ENCODE measurements around the gene FGR. TPM values are rescaled to one million over a fixed set of nuclear protein-coding genes. Genes with fewer than 3 reads are reported as not detected.

FGR gene
- total and polyA plus RNA-seq, 2 of the 13 experiments (the other 11 are each of a cell fraction or from before 2014, with no cell fraction given), result not detected

DNA sequence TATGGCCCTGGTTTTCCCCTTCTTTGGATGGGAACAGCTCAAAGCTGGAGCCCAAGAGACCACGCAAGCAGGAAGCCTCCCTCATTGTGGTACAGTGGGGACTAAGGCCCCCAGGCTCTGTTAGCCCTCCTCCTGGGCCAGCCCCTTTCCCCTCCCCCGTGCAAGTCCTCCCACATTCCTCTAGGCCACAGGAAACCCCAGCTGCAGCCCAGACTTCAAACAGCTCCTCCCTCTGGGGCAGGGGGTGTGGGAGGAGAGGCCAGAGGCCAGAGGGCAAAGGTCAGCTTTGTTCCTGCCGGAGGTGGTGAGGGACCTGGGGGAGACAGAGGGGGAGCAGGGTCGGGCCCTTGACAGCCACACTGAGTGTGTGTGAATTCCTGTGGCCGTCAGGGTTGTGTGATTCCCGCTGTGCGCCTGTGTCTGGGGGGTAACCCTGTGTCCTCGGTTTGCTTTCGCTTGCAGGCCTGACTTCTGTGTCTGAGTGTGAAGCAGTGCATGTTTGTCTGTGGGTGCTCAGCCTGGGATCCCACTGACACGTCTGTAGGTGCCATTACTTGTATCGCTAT lies 27.7 kb downstream of the FGR start (continued):
- TF ChIP-seq, protein P1, sequence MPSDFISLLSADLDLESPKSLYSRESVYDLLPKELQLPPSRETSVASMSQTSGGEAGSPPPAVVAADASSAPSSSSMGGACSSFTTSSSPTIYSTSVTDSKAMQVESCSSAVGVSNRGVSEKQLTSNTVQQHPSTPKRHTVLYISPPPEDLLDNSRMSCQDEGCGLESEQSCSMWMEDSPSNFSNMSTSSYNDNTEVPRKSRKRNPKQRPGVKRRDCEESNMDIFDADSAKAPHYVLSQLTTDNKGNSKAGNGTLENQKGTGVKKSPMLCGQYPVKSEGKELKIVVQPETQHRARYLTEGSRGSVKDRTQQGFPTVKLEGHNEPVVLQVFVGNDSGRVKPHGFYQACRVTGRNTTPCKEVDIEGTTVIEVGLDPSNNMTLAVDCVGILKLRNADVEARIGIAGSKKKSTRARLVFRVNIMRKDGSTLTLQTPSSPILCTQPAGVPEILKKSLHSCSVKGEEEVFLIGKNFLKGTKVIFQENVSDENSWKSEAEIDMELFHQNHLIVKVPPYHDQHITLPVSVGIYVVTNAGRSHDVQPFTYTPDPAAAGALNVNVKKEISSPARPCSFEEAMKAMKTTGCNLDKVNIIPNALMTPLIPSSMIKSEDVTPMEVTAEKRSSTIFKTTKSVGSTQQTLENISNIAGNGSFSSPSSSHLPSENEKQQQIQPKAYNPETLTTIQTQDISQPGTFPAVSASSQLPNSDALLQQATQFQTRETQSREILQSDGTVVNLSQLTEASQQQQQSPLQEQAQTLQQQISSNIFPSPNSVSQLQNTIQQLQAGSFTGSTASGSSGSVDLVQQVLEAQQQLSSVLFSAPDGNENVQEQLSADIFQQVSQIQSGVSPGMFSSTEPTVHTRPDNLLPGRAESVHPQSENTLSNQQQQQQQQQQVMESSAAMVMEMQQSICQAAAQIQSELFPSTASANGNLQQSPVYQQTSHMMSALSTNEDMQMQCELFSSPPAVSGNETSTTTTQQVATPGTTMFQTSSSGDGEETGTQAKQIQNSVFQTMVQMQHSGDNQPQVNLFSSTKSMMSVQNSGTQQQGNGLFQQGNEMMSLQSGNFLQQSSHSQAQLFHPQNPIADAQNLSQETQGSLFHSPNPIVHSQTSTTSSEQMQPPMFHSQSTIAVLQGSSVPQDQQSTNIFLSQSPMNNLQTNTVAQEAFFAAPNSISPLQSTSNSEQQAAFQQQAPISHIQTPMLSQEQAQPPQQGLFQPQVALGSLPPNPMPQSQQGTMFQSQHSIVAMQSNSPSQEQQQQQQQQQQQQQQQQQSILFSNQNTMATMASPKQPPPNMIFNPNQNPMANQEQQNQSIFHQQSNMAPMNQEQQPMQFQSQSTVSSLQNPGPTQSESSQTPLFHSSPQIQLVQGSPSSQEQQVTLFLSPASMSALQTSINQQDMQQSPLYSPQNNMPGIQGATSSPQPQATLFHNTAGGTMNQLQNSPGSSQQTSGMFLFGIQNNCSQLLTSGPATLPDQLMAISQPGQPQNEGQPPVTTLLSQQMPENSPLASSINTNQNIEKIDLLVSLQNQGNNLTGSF (CRISPR knock-in tag; IDR thresholded peaks at IDR 0.05), result no peak
- peak; percentile 93 for TF ChIP-seq PHF21A (CRISPR knock-in tag; IDR thresholded peaks at IDR 0.05)
- TF ChIP-seq PHF8 (CRISPR knock-in tag; IDR thresholded peaks at IDR 0.05), result peak; percentile 44; the same call in 1 of the 2 replicates
- peak; percentile 60 for TF ChIP-seq SOX13 (IDR thresholded peaks at IDR 0.05)
- TF ChIP-seq SOX13 (CRISPR knock-in tag; conservative IDR thresholded peaks at IDR 0.05 in 1 of 2, IDR thresholded peaks at IDR 0.05 in 1 of 2), result peak in 1 of 2 experiments; percentile 94; a peak in 2 of 4 replicates
- peak; percentile 80 for TF ChIP-seq SIX4 (CRISPR knock-in tag; IDR thresholded peaks at IDR 0.05)
- TF ChIP-seq, protein P2, sequence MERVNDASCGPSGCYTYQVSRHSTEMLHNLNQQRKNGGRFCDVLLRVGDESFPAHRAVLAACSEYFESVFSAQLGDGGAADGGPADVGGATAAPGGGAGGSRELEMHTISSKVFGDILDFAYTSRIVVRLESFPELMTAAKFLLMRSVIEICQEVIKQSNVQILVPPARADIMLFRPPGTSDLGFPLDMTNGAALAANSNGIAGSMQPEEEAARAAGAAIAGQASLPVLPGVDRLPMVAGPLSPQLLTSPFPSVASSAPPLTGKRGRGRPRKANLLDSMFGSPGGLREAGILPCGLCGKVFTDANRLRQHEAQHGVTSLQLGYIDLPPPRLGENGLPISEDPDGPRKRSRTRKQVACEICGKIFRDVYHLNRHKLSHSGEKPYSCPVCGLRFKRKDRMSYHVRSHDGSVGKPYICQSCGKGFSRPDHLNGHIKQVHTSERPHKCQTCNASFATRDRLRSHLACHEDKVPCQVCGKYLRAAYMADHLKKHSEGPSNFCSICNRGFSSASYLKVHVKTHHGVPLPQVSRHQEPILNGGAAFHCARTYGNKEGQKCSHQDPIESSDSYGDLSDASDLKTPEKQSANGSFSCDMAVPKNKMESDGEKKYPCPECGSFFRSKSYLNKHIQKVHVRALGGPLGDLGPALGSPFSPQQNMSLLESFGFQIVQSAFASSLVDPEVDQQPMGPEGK (CRISPR knock-in tag; IDR thresholded peaks at IDR 0.05), result peak; percentile 99
- TF ChIP-seq DMAP1 (CRISPR knock-in tag; IDR thresholded peaks at IDR 0.05), result peak; percentile 72; the same call in 1 of the 2 replicates
- TF ChIP-seq, protein P3, sequence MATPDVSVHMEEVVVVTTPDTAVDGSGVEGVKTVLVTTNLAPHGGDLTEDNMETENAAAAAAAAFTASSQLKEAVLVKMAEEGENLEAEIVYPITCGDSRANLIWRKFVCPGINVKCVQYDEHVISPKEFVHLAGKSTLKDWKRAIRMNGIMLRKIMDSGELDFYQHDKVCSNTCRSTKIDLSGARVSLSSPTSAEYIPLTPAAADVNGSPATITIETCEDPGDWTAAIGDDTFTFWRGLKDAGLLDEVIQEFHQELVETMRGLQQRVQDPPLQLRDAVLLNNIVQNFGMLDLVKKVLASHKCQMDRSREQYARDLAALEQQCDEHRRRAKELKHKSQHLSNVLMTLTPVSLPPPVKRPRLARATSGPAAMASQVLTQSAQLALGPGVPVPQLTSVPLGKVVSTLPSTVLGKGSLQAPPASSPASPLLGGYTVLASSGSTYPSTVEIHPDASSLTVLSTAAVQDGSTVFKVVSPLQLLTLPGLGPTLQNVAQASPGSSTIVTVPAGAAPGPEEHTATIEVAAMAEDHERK (CRISPR knock-in tag; IDR thresholded peaks at IDR 0.05; ENCODE audit: low read depth), result no peak
- no peak for TF ChIP-seq SUZ12 (IDR thresholded peaks at IDR 0.05; ENCODE audit: low read depth, low read length)
- TF ChIP-seq, protein P4, sequence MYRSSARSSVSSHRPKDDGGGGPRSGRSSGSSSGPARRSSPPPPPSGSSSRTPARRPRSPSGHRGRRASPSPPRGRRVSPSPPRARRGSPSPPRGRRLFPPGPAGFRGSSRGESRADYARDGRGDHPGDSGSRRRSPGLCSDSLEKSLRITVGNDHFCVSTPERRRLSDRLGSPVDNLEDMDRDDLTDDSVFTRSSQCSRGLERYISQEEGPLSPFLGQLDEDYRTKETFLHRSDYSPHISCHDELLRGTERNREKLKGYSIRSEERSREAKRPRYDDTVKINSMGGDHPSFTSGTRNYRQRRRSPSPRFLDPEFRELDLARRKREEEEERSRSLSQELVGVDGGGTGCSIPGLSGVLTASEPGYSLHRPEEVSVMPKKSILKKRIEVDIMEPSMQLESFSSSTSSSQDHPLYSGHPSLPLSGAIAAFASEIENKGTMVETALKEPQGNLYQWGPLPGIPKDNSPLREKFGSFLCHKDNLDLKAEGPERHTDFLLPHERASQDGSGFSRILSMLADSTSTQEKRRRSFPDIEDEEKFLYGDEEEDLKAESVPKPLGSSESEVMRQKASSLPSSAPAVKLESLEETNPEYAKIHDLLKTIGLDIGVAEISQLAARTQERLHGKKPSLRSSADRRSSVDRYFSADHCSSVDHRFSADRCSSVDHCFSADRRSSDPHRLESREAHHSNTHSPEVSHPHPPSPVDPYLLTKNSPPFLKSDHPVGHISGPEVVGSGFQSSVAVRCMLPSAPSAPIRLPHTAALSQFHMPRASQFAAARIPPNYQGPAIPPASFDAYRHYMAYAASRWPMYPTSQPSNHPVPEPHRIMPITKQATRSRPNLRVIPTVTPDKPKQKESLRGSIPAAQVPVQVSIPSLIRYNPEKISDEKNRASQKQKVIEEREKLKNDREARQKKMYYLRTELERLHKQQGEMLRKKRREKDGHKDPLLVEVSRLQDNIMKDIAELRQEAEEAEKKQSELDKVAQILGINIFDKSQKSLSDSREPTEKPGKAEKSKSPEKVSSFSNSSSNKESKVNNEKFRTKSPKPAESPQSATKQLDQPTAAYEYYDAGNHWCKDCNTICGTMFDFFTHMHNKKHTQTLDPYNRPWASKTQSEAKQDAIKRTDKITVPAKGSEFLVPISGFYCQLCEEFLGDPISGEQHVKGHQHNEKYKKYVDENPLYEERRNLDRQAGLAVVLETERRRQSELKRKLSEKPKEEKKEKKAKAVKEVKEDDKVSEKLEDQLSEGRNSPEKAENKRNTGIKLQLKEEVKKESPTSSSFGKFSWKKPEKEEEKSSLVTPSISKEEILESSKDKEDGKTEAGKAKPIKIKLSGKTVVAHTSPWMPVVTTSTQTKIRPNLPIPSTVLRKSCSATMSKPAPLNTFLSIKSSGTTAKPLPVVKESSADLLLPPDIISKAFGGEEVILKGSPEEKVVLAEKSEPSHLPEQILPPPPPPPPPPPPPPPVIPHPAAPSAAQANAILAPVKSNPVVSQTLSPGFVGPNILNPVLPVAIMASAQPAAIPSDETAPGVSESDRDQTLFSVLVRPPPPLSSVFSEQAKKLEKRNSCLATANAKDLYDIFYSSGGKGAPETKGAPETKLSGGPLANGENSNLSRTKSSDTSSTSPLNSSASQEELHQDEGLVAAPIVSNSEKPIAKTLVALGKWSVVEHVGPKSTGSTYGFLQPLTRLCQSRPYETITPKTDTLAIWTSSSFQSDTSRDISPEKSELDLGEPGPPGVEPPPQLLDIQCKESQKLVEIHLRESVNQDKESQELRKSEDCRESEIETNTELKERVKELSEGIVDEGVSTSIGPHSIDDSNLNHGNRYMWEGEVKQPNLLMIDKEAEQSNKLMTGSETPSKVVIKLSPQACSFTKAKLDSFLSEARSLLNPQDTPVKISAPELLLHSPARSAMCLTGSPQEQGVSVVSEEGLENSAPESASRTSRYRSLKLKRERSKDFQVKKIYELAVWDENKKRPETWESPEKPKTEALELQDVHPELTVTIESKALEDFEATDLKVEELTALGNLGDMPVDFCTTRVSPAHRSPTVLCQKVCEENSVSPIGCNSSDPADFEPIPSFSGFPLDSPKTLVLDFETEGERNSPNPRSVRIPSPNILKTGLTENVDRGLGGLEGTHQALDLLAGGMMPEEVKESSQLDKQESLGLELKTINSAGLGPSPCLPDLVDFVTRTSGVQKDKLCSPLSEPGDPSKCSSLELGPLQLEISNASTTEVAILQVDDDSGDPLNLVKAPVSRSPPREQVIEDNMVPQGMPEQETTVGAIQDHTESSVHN (CRISPR knock-in tag; IDR thresholded peaks at IDR 0.05), result no peak; the same call in none of the 2 replicates
- no peak for TF ChIP-seq EHMT2 (IDR thresholded peaks at IDR 0.05; ENCODE audit: borderline replicate concordance, low read depth, low read length)
